Testis (tissue), 2 donors: ENCODE measurements around the gene CRIM1.

Experiments
- POLR2A ChIP-seq: fragments of 450-650 bp; IDR thresholded peaks from one replicate; pipeline ENCODE4 v1.6.1; 2017; ENCODE audit warnings: antibody characterized with exemption, mild to moderate bottlenecking, moderate library complexity
- TF ChIP-seq, protein P1 (sequence below), 3 experiments: fragments of 450-650 bp in 2 of 3; fragments of 200-600 bp in 1 of 3; sonication (generic) in 1 of 3; IDR thresholded peaks; one replicate each; pipeline ENCODE4 v1.5.1; 2016 to 2019; ENCODE audit warnings: antibody characterized with exemption in 3 of 3, mild to moderate bottlenecking in 2 of 3, moderate library complexity in 1 of 3

- TF ChIP-seq, protein P1, sequence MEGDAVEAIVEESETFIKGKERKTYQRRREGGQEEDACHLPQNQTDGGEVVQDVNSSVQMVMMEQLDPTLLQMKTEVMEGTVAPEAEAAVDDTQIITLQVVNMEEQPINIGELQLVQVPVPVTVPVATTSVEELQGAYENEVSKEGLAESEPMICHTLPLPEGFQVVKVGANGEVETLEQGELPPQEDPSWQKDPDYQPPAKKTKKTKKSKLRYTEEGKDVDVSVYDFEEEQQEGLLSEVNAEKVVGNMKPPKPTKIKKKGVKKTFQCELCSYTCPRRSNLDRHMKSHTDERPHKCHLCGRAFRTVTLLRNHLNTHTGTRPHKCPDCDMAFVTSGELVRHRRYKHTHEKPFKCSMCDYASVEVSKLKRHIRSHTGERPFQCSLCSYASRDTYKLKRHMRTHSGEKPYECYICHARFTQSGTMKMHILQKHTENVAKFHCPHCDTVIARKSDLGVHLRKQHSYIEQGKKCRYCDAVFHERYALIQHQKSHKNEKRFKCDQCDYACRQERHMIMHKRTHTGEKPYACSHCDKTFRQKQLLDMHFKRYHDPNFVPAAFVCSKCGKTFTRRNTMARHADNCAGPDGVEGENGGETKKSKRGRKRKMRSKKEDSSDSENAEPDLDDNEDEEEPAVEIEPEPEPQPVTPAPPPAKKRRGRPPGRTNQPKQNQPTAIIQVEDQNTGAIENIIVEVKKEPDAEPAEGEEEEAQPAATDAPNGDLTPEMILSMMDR (IDR thresholded peaks at IDR 0.05): no peak
- TF ChIP-seq POLR2A: no peak
These were observed 105.6 kb downstream of the CRIM1 start for GRCh38 chr2:36461039-36461681.
